GM13977 (cell line): ENCODE measurements around the gene RBM33.

Source experiments
- DNase-seq: peaks from one replicate; pipeline ENCODE4 v3.0.0; 2012; ENCODE audit warnings: low spot score
- CTCF ChIP-seq: IDR thresholded peaks from 2 replicates; pipeline ENCODE4 v1.5.1; 2012; ENCODE audit warnings: mild to moderate bottlenecking, control low read depth; ENCODE audit not compliant: insufficient read depth; ENCODE audit errors: extremely low read depth, missing control alignments
- in situ Hi-C: fragments of 300-500 bp; cut with MboI; formaldehyde crosslinking; loops from one replicate; pipeline ENCODE4 v1.12.0; 2022; ENCODE audit warnings: low sequenced_read_pairs, low pct_unique_long_range_greater_than_20kb, mixed read lengths, inconsistent platforms; ENCODE audit not compliant: unreplicated experiment

The RBM33 gene

GRCh38 chr7:155737590-155737989 is 93.1 kb downstream of the RBM33 start:
- in situ Hi-C loops = no loop called here
- TF ChIP-seq CTCF = no peak
- DNase-seq = no peak

- in situ Hi-C loops = no loop called here
- no peak for DNase-seq
- no peak for TF ChIP-seq CTCF
Measured at GRCh38 chr7:155738104-155738503, 93.6 kb downstream of the RBM33 start.

- DNase-seq = peak; percentile 49
- in situ Hi-C loops = no loop called here
- TF ChIP-seq CTCF = peak; percentile 85
Measured at GRCh38 chr7:155738652-155739537, 94.4 kb downstream of the RBM33 start.

- in situ Hi-C loops = no loop called here
- no peak for DNase-seq
- TF ChIP-seq CTCF = no peak
Measured at GRCh38 chr7:155739538-155740143, 95.2 kb downstream of the RBM33 start.

- no peak for TF ChIP-seq CTCF
- in situ Hi-C loops = no loop called here
- DNase-seq = no peak
Measured at GRCh38 chr7:155741082-155741481, 96.6 kb downstream of the RBM33 start.

GRCh38 chr7:155741805-155742204 is 97.3 kb downstream of the RBM33 start:
- in situ Hi-C loops = no loop called here
- no peak for TF ChIP-seq CTCF
- no peak for DNase-seq
